B cell (primary cell): Measurements from ENCODE around the gene HOXA9. TPM values are rescaled to one million over a fixed set of nuclear protein-coding genes. Genes with fewer than 3 reads are reported as not detected.

Experiments
- ATAC-seq: fragments of 200-7000 bp; cut with Tn5 transposase; one replicate; pipeline ENCODE4 v1.10.0; 2021; ENCODE audit warnings: low read depth, mild to moderate bottlenecking, moderate number of reproducible peaks, moderate library complexity
- CTCF ChIA-PET: fragments of 350-600 bp; sonication (Branson Sonifier 250); formaldehyde crosslinking; loops from one replicate; lab custom pipeline; 2021; ENCODE audit warnings: antibody characterized with exemption, inconsistent platforms; lab: Charles Lee
- POLR2A ChIA-PET: fragments of 350-600 bp; sonication (Branson Sonifier 250); formaldehyde crosslinking; loops from one replicate; lab custom pipeline; 2021; ENCODE audit warnings: antibody characterized with exemption; lab: Charles Lee
- DNase-seq: peaks from one replicate; pipeline ENCODE4 v3.0.0; 2013
- H2AFZ ChIP-seq: 2 replicates; pipeline ENCODE4 v1.6.1; 2012; ENCODE audit warnings: mild to moderate bottlenecking, low read depth, low read length; ENCODE audit not compliant: insufficient read depth, poor library complexity, severe bottlenecking
- H3K27ac ChIP-seq, 2 donors: 1 replicate in 1 of 2; 2 replicates in 1 of 2; pipeline ENCODE4 v1.5.1; 2012 to 2013; ENCODE audit warnings: low read length in 2 of 2, mild to moderate bottlenecking in 2 of 2, moderate library complexity in 1 of 2
- H3K27me3 ChIP-seq, 4 experiments: fragments of 200-600 bp in 1 of 4; sonication (generic) in 1 of 4; replicated peaks in 1 of 4; 1 replicate in 2 of 4; 2 replicates in 2 of 4; pipeline versions ENCODE4 v1.6.1 to v1.7.0; 2013 to 2016; ENCODE audit warnings: low read length in 3 of 4, mild to moderate bottlenecking in 2 of 4, mixed read lengths in 1 of 4, moderate library complexity in 1 of 4; ENCODE audit not compliant: insufficient read depth in 4 of 4, control insufficient read depth in 3 of 4; ENCODE audit errors: control extremely low read depth in 1 of 4
- H3K36me3 ChIP-seq, 2 experiments: replicated peaks in 1 of 2; 1 replicate in 1 of 2; 2 replicates in 1 of 2; pipeline versions ENCODE4 v1.6.1 to v1.7.1; 2013; ENCODE audit warnings: low read length in 1 of 2; ENCODE audit not compliant: insufficient read depth in 2 of 2, control insufficient read depth in 1 of 2; ENCODE audit errors: control extremely low read depth in 1 of 2, extremely low read depth in 1 of 2
- H3K4me1 ChIP-seq, 2 donors: fragments of 200-600 bp in 1 of 2; sonication (generic) in 1 of 2; 1 replicate in 1 of 2; 2 replicates in 1 of 2; pipeline versions ENCODE4 v1.5.1 to v1.6.1; 2013 to 2017; ENCODE audit warnings: low read length in 2 of 2; ENCODE audit not compliant: control insufficient read depth in 2 of 2, insufficient read depth in 2 of 2
- H3K4me2 ChIP-seq: replicated peaks from 2 replicates; pipeline ENCODE3; 2012; ENCODE audit warnings: mild to moderate bottlenecking, low read depth, low read length; ENCODE audit not compliant: poor library complexity, severe bottlenecking
- H3K4me3 ChIP-seq, 5 experiments: fragments of 200-600 bp in 1 of 5; sonication (generic) in 1 of 5; 1 replicate in 3 of 5; 2 replicates in 2 of 5; pipeline versions ENCODE4 v1.5.1 to v1.7.0; 2011 to 2016; ENCODE audit warnings: low read length in 4 of 5, mild to moderate bottlenecking in 4 of 5, low read depth in 2 of 5, control low read depth in 1 of 5, moderate library complexity in 1 of 5; ENCODE audit not compliant: insufficient read depth in 1 of 5; ENCODE audit errors: control extremely low read depth in 1 of 5, extremely low read depth in 1 of 5
- H3K79me2 ChIP-seq: fragments of 200-600 bp; sonication (generic); one replicate; pipeline ENCODE4 v1.6.0; 2016; ENCODE audit warnings: low read length; ENCODE audit not compliant: control insufficient read depth, insufficient read depth
- H3K9ac ChIP-seq: fragments of 200-600 bp; sonication (generic); 2 replicates; pipeline ENCODE4 v1.6.1; 2017; ENCODE audit warnings: mild to moderate bottlenecking, low read length, moderate library complexity
- H3K9me3 ChIP-seq, 3 donors: one replicate each; pipeline versions ENCODE4 v1.6.1 to v1.7.1; 2013; ENCODE audit warnings: low read length in 2 of 3; ENCODE audit not compliant: control insufficient read depth in 2 of 3, insufficient read depth in 1 of 3; ENCODE audit errors: control extremely low read depth in 1 of 3
- H4K20me1 ChIP-seq: 2 replicates; pipeline ENCODE4 v1.6.0; 2012; ENCODE audit warnings: mild to moderate bottlenecking, low read length; ENCODE audit not compliant: insufficient read depth, control insufficient read depth, poor library complexity, severe bottlenecking
- H3K27ac Mint-ChIP-seq: one replicate; pipeline ENCODE4 v1.8.0; 2021; ENCODE audit warnings: mixed read lengths
- H3K27me3 Mint-ChIP-seq: one replicate; pipeline ENCODE4 v1.8.0; 2021; ENCODE audit warnings: mixed read lengths
- H3K4me1 Mint-ChIP-seq: one replicate; pipeline ENCODE4 v1.8.0; 2021; ENCODE audit warnings: mixed read lengths
- H3K4me3 Mint-ChIP-seq: one replicate; pipeline ENCODE4 v1.8.0; 2021; ENCODE audit warnings: mixed read lengths
- H3K9me3 Mint-ChIP-seq: one replicate; pipeline ENCODE4 v1.8.0; 2022; ENCODE audit warnings: mixed read lengths; ENCODE audit not compliant: insufficient read depth
- EZH2 ChIP-seq: IDR thresholded peaks from 2 replicates; pipeline ENCODE4 v1.6.1; 2012; ENCODE audit warnings: borderline replicate concordance, low read depth, mild to moderate bottlenecking, moderate library complexity, low read length; ENCODE audit not compliant: insufficient read depth, poor library complexity, severe bottlenecking
- WGBS: methylation state at CpG from one replicate; pipeline ENCODE4 v1.1.5; 2013; ENCODE audit warnings: missing lambda C conversion rate; ENCODE audit not compliant: insufficient coverage; 5-methylcytosine and 5-hydroxymethylcytosine counted together
- intact Hi-C: fragments of 100-400 bp; cut with micrococcal nuclease; formaldehyde crosslinking; loops from one replicate; pipeline ENCODE4 v1.10.0; 2022
- polyA plus RNA-seq: library from polyadenylated mRNA; depleted of rRNA; stranded (reverse); fragments of >200 nt; gene quantifications from 2 replicates; pipeline ENCODE4 v1.2.3, GENCODE V29; 2012
- total RNA-seq, 2 donors: library from RNA; stranded (reverse); fragments of 120-200 nt in 1 of 2; gene quantifications; 1 replicate in 1 of 2; 2 replicates in 1 of 2; pipeline versions ENCODE4 v1.2.3 to v1.2.4, GENCODE V29; 2013 to 2022
- TF ChIP-seq, protein P1 (sequence below): fragments of 200-600 bp; IDR thresholded peaks from one replicate; pipeline ENCODE4 v1.8.0; 2022; ENCODE audit warnings: antibody characterized with exemption, mild to moderate bottlenecking

HOXA9 gene
- total and polyA plus RNA-seq, 2 donors (not counting 1 experiment from before 2014, with no cell fraction given) = 0.07 TPM; not detected in 1

DNA sequence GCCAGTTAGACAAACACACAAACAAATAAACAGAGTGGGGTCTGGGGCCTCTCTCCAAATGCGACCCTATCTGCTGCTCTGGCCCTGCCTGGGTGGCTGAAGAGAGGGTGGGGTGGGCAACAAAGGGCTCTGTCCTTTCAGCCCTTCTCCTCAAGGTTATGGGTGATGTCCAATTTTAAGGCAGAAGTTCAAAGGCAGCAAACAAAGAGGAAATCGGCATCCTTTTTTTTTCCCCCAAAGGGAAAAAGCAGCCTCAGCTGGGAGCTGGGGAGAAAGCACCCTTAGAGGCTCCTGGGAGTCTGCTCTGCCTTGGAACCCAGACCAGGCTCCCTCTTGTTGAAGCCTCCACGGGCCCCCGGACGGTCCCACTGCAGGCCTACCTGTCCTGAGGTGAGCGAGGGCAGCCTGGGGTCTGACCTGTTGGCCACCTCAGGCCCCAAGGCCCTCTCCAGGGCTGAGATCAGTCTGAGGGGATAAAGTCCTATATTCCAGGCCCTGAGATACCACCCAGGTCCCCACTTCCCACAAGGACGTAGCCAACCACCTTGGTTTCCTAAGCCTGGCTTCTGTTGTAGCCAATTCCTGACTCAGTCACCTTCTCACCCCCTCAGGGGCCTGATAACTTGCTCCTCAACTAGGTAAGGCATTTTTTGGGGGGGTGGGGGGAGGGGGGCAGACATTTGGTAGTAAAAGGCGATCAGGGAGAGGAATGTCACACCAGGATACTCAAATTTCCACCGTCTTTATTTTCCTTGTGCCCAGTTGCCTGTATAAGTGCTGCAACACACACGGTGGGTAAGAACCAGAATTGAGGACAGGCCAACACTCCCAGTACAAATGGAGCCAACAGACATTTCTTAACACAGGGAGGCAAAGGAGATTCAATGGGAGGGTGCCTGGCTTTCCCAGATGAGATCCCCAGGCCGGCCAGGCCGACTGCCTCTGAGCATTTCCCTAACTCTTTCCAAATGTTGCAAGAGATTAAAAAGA lies 15.4 kb upstream of the HOXA9 start:
- H4K20me1 ChIP-seq = no peaks in the 10 kb centered on the region
- ChIA-PET CTCF (interaction anchor here (0.6 to 2.7 kb wide), 10 partner anchors 8 to 1288 kb away, joined by 3 to 15 read pairs (median 4); no protein-coding TSS in a partner anchor), POLR2A (interaction anchor here (0.5 kb wide), 1 partner anchor 1322 kb away, joined by 4 read pairs; no protein-coding TSS in a partner anchor)
- 88% methylated on average over 6 of the region's 12 CpGs for WGBS
- H3K4me2 ChIP-seq = no peak overlapping the region
- no peaks in the 10 kb centered on the region for H3K9me3 Mint-ChIP-seq
- H3K9ac ChIP-seq = no peak overlapping the region
- TF ChIP-seq, protein P1, sequence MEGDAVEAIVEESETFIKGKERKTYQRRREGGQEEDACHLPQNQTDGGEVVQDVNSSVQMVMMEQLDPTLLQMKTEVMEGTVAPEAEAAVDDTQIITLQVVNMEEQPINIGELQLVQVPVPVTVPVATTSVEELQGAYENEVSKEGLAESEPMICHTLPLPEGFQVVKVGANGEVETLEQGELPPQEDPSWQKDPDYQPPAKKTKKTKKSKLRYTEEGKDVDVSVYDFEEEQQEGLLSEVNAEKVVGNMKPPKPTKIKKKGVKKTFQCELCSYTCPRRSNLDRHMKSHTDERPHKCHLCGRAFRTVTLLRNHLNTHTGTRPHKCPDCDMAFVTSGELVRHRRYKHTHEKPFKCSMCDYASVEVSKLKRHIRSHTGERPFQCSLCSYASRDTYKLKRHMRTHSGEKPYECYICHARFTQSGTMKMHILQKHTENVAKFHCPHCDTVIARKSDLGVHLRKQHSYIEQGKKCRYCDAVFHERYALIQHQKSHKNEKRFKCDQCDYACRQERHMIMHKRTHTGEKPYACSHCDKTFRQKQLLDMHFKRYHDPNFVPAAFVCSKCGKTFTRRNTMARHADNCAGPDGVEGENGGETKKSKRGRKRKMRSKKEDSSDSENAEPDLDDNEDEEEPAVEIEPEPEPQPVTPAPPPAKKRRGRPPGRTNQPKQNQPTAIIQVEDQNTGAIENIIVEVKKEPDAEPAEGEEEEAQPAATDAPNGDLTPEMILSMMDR = no peak
- no peak for TF ChIP-seq EZH2
- no peaks in the 10 kb centered on the region for H3K79me2 ChIP-seq
- H3K27ac ChIP-seq = no peak overlapping the region
- no peak overlapping the region for H3K4me3 Mint-ChIP-seq
- no peak overlapping the region for H2AFZ ChIP-seq
- intact Hi-C loops = no loop called here
- H3K4me3 ChIP-seq = no peak overlapping the region
- peaks cover 22% of the 10 kb centered on the region for H3K4me1 Mint-ChIP-seq
- H3K4me1 ChIP-seq = peaks cover 33 to 43% of the 10 kb centered on the region in 2 donors
- H3K27me3 ChIP-seq = peaks cover 0 to 94% (median 77%) of the 10 kb centered on the region in 4 experiments
- H3K27me3 Mint-ChIP-seq = peaks cover 63% of the 10 kb centered on the region
- peaks cover 0 to 53% (median 3%) of the 10 kb centered on the region in 3 donors for H3K9me3 ChIP-seq
- H3K27ac Mint-ChIP-seq = no peak overlapping the region
- ATAC-seq (no peak), DNase-seq (no peak)
- H3K36me3 ChIP-seq = no peaks in the 10 kb centered on the region
